Activated naive CD4-positive, alpha-beta T cell treated with anti-CD3 and anti-CD28 coated beads, Interleukin-2, amount 50 U/mL, for 16 hours (primary cell): ENCODE measurements around the gene LAMC2.
A peak's percentile ranks its signal among the peaks of the same experiment; 100 is the strongest.
"Not testable (repeated sequence)": the region's sequence is repeated elsewhere in the genome, so short reads cannot be mapped to it uniquely, and the experiment has no call there.

Experiments
- DNase-seq: peaks from one replicate; pipeline ENCODE4 v3.0.0-alpha.2; 2020

Gene LAMC2

DNA sequence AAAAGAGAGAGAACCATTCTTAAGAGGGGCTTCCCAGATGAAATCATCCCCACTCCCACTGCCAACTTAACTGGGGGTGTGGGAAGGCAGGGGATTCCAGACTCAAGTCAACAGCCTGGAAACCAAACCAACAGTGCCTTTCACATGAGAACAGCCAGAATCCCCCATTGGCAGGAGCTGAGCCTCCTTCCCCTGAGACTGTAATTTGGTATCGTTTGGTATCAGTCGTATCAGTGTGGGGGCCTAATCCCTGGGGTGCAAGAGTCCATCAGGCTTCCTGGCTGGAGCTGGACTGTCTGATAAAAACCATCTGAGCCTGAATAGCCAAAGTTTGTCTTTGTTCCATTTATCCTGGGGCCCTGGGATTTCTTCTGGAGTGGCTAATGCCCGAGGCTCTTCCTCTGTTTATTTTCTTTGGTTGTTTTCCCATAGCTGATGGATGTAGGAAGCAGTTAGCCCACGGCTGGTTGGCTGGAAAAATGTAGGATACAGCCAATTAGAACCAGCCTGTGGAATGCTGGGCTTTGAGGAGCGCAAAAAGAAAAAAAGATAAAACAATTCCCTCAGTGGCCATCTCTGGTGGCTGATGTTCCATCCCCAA lies 84.6 kb downstream of the LAMC2 start:
- DNase-seq: no peak

DNA sequence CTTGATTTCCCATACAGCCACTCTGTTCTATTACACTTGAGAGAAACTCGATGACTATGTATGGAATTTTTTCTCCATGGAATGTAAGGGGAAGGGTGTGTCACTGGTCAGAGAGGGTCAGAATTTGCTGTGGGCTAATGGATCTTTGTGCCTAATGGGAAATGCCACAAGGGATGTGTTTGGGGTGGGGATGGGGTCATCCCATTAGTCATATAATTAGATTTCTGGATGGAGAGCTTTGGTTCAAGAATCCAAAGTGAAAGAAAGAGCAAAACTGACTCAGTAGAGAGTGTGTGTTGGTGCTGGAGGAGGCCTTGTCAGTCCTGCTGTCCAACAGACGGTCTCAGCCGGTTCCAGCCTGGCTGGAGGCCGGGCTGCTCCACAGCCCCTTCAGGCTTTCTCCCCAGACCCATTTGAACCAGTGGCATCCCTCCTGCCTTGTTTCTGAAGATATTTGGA lies 86.4 kb downstream of the LAMC2 start:
- no peak for DNase-seq

- DNase-seq: no peak
Measured at GRCh38 chr1:183273300-183273699, 87.2 kb downstream of the LAMC2 start.

DNA sequence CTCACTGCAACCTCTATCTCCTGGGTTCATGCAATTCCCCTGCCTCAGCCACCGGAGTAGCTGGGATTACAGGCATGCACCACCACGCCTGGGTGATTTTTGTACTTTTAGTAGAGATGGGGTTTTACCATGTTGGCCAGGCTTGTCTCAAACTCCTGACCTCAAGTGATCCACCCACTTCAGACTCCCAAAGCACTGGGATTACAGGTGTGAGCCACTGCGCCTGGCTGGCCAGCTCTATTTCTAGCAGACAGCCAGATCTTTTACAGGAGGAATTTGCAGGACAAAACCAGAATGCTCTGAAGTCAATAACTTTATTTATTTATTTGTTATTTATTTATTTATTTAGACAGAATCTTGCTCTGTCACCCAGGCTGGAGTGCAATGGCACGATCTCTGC lies 87.9 kb downstream of the LAMC2 start:
- DNase-seq: not testable (repeated sequence)

DNA sequence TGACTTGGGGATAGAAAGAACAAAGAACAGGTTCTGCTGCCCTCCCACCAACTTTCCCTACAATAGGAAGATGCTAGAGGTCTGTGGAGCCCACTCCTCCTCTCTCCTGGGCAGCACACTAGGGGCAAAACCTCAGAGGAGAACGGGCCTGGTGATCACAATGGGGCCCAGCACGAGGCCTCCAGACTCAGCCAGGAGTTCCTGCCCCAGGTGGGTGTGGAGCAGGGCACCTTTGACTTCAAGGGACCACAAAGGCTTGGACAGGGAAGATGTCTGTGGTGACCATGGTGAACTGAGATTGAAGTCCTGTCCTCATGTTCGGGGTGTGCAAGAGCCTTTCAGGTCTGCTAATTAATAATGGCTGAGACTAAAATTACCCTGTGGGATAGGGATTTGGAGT lies 88.8 kb downstream of the LAMC2 start:
- no peak for DNase-seq

DNA sequence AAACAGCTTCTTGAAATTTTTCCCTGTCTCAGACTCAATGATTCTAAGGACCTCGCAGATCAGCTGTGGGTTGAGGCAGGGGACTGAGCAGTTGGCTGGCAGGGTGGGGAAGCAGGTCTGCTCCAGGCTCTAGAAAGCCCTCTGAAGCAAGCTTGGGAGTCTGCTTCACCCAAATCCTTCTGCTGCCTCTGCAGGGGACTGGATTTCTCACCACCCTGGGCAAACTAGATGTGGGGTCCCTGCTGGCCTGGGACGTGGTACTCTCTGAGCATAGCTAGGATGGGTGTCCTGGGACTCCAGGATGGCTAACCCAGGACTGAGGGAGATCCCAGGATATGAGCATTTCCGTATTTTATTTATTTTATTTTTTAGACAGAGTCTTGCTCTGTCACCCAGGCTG lies 89.3 kb downstream of the LAMC2 start:
- DNase-seq: no peak

- no peak for DNase-seq
Measured at GRCh38 chr1:183276386-183277080, 90.5 kb downstream of the LAMC2 start.

DNA sequence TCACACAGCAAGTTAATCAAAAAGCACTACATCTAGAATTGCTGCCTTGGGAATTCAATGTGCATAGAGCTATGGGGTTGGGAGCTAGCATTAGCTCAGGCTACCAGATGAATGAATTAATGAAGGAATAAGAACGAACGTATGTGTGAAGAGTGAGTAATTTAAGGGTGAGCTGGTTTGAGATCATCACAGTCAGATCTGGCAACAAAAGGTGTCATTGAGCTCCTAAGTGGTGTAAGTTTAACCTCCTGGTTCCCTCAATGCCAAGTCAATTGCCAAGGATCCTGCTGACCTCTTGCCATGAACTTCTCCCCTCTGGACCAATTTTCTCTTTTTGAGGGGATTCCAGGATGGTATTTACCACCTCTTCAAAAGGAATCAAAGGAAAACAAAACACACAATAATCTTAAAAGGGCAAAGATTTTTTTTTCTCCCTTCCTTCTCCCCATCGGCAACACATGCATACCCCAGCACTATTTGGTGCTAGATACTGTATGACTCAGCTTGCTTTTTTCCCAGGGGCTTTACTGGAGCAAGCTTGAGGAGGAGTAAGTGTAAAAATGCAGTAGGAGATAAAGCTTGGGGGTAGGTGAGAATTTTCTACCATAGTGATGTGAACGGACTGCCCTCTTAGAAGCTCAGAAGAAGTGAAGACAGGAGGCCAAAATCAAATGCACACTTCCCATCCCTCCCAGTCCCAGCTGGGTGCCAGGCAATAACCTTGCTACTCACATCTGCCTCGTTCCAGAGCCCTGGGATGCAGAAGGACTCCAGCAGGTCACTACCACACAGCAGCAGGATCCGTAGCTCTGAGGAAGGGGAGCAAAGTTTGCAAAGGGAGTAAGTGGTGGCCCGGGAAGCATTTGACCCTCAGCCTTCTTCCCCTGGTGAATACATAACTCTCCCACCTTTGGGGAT lies 92.0 kb downstream of the LAMC2 start:
- DNase-seq: no peak

DNA sequence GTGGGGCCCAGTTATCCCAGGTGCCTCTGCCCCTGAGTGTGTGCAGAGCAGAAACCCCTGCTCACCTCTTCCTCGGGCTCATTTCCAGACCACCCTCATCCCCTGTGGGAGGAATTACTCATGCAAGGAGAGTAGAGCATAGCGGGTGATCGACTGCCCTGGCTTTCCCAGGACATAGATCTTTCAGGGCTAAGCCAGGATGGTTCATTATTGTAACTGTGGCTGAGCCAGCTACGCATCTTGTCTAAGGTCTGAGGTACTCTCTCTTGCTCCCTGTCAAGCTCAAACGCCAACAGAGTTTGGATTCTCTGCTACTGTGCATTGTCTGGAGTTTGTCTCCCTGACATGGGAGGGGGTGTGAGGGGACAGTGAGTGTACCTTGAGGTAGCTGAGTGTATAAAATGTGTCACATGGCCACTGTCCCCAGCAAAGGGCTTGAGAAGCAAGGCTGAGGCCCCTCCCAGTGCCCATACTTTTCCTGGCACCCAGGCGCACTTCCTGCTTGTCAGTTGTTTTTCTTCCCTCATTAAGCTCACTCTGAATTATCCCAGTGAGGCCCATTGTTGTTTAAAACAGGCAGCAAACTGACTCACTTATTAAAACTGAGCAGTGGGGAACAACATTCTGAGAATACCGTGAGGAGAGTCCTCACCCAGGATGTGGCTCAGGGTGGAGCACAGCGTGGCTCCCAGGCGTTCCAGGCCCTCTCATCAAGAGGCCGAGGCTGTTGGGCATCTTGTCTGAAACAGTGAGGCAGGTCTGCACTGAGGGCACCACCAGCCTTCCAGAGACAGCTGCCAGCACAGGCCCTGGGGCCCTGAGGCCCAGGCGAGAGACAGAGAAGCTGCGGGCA lies 92.9 kb downstream of the LAMC2 start:
- no peak for DNase-seq

- no peak for DNase-seq
Measured at GRCh38 chr1:183279835-183280234, 93.8 kb downstream of the LAMC2 start.

DNA sequence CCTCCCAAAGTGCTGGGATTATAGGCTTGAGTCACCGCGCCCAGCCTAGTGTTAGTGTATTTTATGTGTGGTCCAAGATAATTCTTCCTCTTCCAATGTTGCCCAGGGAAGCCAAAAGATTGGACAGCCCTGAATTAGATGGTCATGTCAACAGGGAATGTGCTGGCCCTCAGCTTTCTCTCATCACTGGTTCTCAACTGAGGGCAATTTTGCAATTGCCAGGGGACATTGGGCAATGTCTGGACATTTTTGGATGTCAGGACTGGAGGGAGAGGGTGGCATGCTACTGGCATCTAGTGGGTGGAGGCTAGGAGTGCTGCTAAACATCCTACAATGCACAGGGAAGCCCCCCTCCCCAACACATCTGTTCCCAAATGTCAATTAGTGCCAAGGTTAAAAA lies 95.0 kb downstream of the LAMC2 start:
- no peak for DNase-seq

GRCh38 chr1:183281553-183282091 lies 95.6 kb downstream of the LAMC2 start:
- DNase-seq: peak; percentile 71

DNA sequence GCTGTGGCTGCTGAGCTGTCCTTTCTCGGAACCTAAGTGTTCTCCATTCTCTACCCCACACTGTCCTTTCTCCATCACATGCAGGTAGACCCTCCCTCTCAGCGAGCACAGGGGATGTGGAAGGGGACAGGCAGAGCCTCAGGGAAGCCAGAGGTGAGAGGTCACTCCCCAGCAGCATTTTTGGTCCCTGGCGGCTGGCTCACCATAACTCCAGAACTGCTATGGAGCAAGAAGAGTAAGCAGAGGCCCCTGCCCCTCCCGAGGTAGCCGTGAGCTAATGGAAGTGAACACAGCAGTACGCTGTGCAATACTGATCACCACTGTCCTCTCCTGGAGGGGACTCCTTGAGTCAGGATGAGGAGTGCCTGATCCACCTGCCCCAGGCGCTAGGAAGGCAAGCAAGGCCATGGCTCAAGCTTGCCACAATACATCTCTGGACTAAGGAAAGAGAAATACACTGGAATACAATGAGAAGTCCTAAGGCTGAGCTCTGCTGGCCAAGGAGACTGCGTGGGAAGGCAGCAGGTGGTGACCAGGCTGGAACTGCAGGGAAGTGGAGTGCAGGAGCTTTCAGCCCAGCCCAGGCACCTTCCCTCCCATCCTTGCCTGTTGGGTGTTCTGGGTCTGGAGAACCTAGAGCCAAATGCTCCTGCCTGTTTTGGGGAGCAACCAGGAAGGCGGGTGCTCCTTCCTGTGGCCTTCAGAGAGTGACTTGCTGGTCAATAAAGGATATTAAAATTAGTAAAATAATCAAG lies 96.2 kb downstream of the LAMC2 start:
- no peak for DNase-seq

- no peak for DNase-seq
Measured at GRCh38 chr1:183283286-183283685, 97.2 kb downstream of the LAMC2 start.

DNA sequence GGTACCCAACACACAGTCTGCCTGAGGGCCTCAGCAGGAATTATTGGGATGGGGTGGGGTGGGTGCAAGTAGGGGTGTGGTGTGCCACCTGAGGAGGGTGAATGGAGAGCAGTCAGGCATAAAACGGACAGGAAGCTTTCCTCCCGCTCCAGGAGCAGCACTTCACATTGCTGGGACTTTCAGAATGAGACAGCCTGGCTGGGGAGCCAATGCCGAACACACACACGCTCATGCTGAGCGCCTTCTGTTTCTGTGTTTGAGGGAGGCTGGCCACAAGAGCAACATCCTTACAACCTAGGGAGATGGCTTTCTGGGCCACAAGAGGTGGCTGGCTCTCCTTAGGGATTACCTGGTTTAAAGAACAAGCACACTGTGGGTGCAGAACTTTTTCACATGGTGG lies 98.0 kb downstream of the LAMC2 start:
- no peak for DNase-seq

DNA sequence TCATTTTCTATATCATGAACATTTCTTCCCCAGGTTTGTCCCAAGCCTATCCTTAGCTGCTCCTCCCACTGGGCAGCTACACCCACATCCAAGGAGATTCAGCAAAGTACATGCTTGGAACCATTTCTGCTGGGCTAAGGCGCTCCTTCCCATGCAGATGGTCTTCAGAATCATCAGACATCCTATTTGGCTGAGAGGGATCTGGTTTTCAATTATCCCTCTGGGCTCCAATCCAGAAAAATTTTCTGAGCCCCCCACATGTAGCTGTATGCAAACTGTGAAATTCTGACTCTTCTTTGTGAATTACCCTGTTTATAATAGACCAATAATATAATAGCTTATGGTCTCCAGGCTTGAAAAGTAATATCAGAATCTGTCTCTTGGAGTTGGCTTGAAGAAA lies 99.2 kb downstream of the LAMC2 start:
- no peak for DNase-seq

- DNase-seq: no peak
Measured at GRCh38 chr1:183285746-183286145, 99.7 kb downstream of the LAMC2 start.

DNA sequence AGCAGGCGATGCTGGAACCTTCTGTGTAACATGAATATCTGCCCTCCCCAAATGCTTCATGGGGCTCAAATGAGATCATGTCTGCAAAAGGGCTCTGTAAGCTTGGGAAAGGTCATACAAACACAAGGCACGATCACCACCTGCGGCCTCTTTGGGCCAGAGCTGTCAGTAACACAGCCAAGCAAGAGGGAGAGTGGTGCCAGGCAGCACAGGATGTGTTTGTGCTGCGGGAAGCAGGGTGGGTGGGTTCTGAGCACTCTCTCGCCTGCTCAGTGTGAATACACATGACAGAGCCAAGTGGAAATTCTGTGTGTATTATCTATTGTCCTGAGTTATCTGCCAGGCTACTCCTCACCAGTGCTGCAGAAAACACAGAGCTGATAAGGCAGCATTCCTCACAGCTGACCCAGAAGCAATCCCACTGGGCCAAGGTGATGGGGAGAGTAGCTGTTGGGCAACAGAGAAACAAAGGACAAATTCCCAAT lies 101.2 kb downstream of the LAMC2 start:
- DNase-seq: no peak

DNA sequence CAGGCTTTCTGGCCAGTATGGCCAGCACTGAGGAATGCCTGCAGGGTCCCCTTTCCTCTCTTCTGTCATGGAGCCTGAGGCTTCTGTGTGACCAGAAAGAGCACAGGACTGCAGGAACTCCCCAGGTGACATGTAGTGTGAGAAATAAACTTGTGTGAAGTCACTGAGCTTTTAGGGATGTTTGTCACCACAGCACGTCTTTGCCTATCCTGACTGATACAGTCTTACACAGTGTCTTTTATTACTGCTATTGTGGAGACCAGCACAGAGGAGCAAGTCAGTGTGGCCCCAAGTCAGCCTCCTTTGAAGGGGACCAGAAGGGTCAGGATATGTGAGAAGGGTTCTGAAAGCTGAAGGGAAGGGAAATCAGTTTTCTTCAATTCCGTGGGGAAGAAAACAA lies 102.5 kb downstream of the LAMC2 start:
- no peak for DNase-seq

DNA sequence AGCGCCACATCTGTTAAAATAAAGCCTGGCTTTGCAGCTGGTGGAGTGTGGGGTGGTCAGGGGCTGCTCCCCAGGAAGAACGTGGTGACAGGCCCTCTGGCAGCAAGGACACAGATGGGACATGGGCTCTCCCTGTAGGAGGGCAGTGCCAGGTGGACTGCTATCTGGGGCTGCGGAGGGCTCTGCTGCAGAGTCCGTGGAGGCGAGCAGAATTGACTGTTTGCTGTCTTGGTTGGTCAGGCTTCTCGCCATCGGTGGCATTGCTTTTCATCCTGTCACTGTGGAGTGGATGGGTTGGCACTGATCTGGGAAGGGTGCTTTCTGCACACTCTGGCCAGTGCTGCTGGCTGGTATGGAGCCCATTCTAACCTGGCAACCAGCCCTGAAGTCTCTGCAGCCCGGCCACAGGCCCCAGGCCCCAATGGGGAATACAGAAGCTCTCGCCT lies 103.0 kb downstream of the LAMC2 start:
- no peak for DNase-seq

GRCh38 chr1:183290628-183291027 lies 104.6 kb downstream of the LAMC2 start:
- DNase-seq: no peak
